ENCODE measurements around the gene NPNT. TPM values are rescaled to one million over a fixed set of nuclear protein-coding genes. Genes with fewer than 3 reads are reported as not detected.

The NPNT gene
- total RNA-seq, 2 donors from 2014 or later = 0.88 to 1.6 TPM

- no peak for DNase-seq
- Histone ChIP-seq H3K27ac (ENCODE audit: low read depth, low read length) (no peak overlapping the region), H3K9me3 (ENCODE audit: control insufficient read depth, low read length) (no peaks in the 10 kb centered on the region), H3K9ac (ENCODE audit: extremely low read depth, low read length, poor library complexity, severe bottlenecking) (no peak overlapping the region), H3K4me3 (ENCODE audit: low read length) (no peak overlapping the region), H3K36me3 (ENCODE audit: control insufficient read depth, insufficient read depth, low read length) (no peaks in the 10 kb centered on the region), H3K27me3 (ENCODE audit: control insufficient read depth, insufficient read depth, low read length, poor library complexity, severe bottlenecking) (no peaks in the 10 kb centered on the region), H3K4me1 (ENCODE audit: control insufficient read depth, insufficient read depth, low read length) (no peaks in the 10 kb centered on the region)
- H3K27ac Mint-ChIP-seq = no peak overlapping the region
- H3K4me1 Mint-ChIP-seq = peaks cover 24% of the 10 kb centered on the region
- 77 to 93% methylated on average over 3 to 4 of the region's 4 CpGs for WGBS, 2 experiments (ENCODE audit: insufficient coverage in 1 of 2, insufficient read length in 1 of 2)
- no peak overlapping the region for H3K4me3 Mint-ChIP-seq
- no peak for TF ChIP-seq CTCF (conservative IDR thresholded peaks at IDR 0.05)
- no peaks in the 10 kb centered on the region for H3K27me3 Mint-ChIP-seq (ENCODE audit: insufficient read depth)
- no peaks in the 10 kb centered on the region for H3K36me3 Mint-ChIP-seq (ENCODE audit: low read depth)
- H3K9me3 Mint-ChIP-seq = no peaks in the 10 kb centered on the region
Measured at GRCh38 chr4:105971036-105971435, 75.8 kb downstream of the NPNT start.

GRCh38 chr4:105972946-105973621 is 77.8 kb downstream of the NPNT start:
- Histone ChIP-seq H3K36me3 (ENCODE audit: control insufficient read depth, insufficient read depth, low read length) (no peaks in the 10 kb centered on the region), H3K9me3 (ENCODE audit: control insufficient read depth, low read length) (no peaks in the 10 kb centered on the region), H3K27ac (ENCODE audit: low read depth, low read length) (no peak overlapping the region), H3K4me3 (ENCODE audit: low read length) (no peak overlapping the region), H3K27me3 (ENCODE audit: control insufficient read depth, insufficient read depth, low read length, poor library complexity, severe bottlenecking) (no peaks in the 10 kb centered on the region), H3K9ac (ENCODE audit: extremely low read depth, low read length, poor library complexity, severe bottlenecking) (no peak overlapping the region), H3K4me1 (ENCODE audit: control insufficient read depth, insufficient read depth, low read length) (no peaks in the 10 kb centered on the region)
- Mint-ChIP-seq H3K27me3 (ENCODE audit: insufficient read depth) (no peaks in the 10 kb centered on the region), H3K4me3 (no peak overlapping the region), H3K36me3 (ENCODE audit: low read depth) (no peaks in the 10 kb centered on the region), H3K27ac (no peak overlapping the region), H3K9me3 (no peaks in the 10 kb centered on the region), H3K4me1 (peaks cover 14% of the 10 kb centered on the region)
- DNase-seq = no peak
- no peak for TF ChIP-seq CTCF (conservative IDR thresholded peaks at IDR 0.05)
- WGBS, 2 experiments (ENCODE audit: insufficient coverage in 1 of 2, insufficient read length in 1 of 2) = 82 to 89% methylated on average over 5 of the region's 5 CpGs

- Mint-ChIP-seq H3K4me3 (no peak overlapping the region), H3K27ac (no peak overlapping the region), H3K36me3 (ENCODE audit: low read depth) (no peaks in the 10 kb centered on the region), H3K27me3 (ENCODE audit: insufficient read depth) (no peaks in the 10 kb centered on the region), H3K9me3 (peaks cover 1% of the 10 kb centered on the region), H3K4me1 (peaks cover 14% of the 10 kb centered on the region)
- TF ChIP-seq CTCF (conservative IDR thresholded peaks at IDR 0.05) = no peak
- no peaks in the 10 kb centered on the region for H3K27me3 ChIP-seq (ENCODE audit: control insufficient read depth, insufficient read depth, low read length, poor library complexity, severe bottlenecking)
- H3K4me3 ChIP-seq (ENCODE audit: low read length) = no peak overlapping the region
- no peak for DNase-seq
- WGBS, 2 experiments (ENCODE audit: insufficient coverage in 1 of 2, insufficient read length in 1 of 2) = 91 to 100% methylated on average over 3 of the region's 3 CpGs
- no peaks in the 10 kb centered on the region for H3K36me3 ChIP-seq (ENCODE audit: control insufficient read depth, insufficient read depth, low read length)
- no peaks in the 10 kb centered on the region for H3K4me1 ChIP-seq (ENCODE audit: control insufficient read depth, insufficient read depth, low read length)
- no peaks in the 10 kb centered on the region for H3K9me3 ChIP-seq (ENCODE audit: control insufficient read depth, low read length)
- no peak overlapping the region for H3K27ac ChIP-seq (ENCODE audit: low read depth, low read length)
- H3K9ac ChIP-seq (ENCODE audit: extremely low read depth, low read length, poor library complexity, severe bottlenecking) = no peak overlapping the region
Measured at GRCh38 chr4:105976915-105977314, 81.6 kb downstream of the NPNT start.

Data from endodermal cell (in vitro differentiated cells).